ENCODE results near the gene PPP6R3. TPM values are rescaled to one million over a fixed set of nuclear protein-coding genes. Genes with fewer than 3 reads are reported as not detected.

The PPP6R3 gene
- total RNA-seq, 2 donors from 2014 or later, result 118 to 136 TPM

GRCh38 chr11:68439355-68440065, 21.0 kb upstream of the PPP6R3 start:
- H3K36me3 Mint-ChIP-seq (ENCODE audit: low read depth), result peaks cover 48% of the 10 kb centered on the region
- Histone ChIP-seq H3K9me3 (ENCODE audit: control insufficient read depth, low read length) (no peaks in the 10 kb centered on the region), H3K9ac (ENCODE audit: extremely low read depth, low read length, poor library complexity, severe bottlenecking) (no peak overlapping the region), H3K27me3 (ENCODE audit: control insufficient read depth, insufficient read depth, low read length, poor library complexity, severe bottlenecking) (no peaks in the 10 kb centered on the region), H3K4me1 (ENCODE audit: control insufficient read depth, insufficient read depth, low read length) (no peaks in the 10 kb centered on the region), H3K4me3 (ENCODE audit: low read length) (no peak overlapping the region), H3K27ac (ENCODE audit: low read depth, low read length) (no peak overlapping the region), H3K36me3 (ENCODE audit: control insufficient read depth, insufficient read depth, low read length) (peaks cover 10% of the 10 kb centered on the region)
- WGBS, 2 experiments (ENCODE audit: insufficient coverage in 1 of 2, insufficient read length in 1 of 2), result 78 to 92% methylated on average over 12 to 38 of the region's 38 CpGs
- no peaks in the 10 kb centered on the region for H3K9me3 Mint-ChIP-seq
- no peak overlapping the region for H3K4me3 Mint-ChIP-seq
- DNase-seq, result peak; percentile 76
- H3K27ac Mint-ChIP-seq, result no peak overlapping the region
- H3K4me1 Mint-ChIP-seq, result peaks cover 13% of the 10 kb centered on the region
- TF ChIP-seq CTCF (conservative IDR thresholded peaks at IDR 0.05), result no peak
- H3K27me3 Mint-ChIP-seq (ENCODE audit: insufficient read depth), result no peaks in the 10 kb centered on the region

GRCh38 chr11:68440224-68440623, 20.3 kb upstream of the PPP6R3 start:
- Mint-ChIP-seq H3K36me3 (ENCODE audit: low read depth) (peaks cover 43% of the 10 kb centered on the region), H3K27me3 (ENCODE audit: insufficient read depth) (no peaks in the 10 kb centered on the region), H3K4me3 (no peak overlapping the region), H3K27ac (no peak overlapping the region), H3K4me1 (peaks cover 13% of the 10 kb centered on the region), H3K9me3 (no peaks in the 10 kb centered on the region)
- H3K9ac ChIP-seq (ENCODE audit: extremely low read depth, low read length, poor library complexity, severe bottlenecking), result no peak overlapping the region
- H3K27me3 ChIP-seq (ENCODE audit: control insufficient read depth, insufficient read depth, low read length, poor library complexity, severe bottlenecking), result no peaks in the 10 kb centered on the region
- H3K4me1 ChIP-seq (ENCODE audit: control insufficient read depth, insufficient read depth, low read length), result no peaks in the 10 kb centered on the region
- DNase-seq, result no peak
- H3K4me3 ChIP-seq (ENCODE audit: low read length), result no peak overlapping the region
- H3K9me3 ChIP-seq (ENCODE audit: control insufficient read depth, low read length), result no peaks in the 10 kb centered on the region
- TF ChIP-seq CTCF (conservative IDR thresholded peaks at IDR 0.05), result no peak
- 90 to 91% methylated on average over 8 of the region's 8 CpGs for WGBS, 2 experiments (ENCODE audit: insufficient coverage in 1 of 2, insufficient read length in 1 of 2)
- peaks cover 10% of the 10 kb centered on the region for H3K36me3 ChIP-seq (ENCODE audit: control insufficient read depth, insufficient read depth, low read length)
- H3K27ac ChIP-seq (ENCODE audit: low read depth, low read length), result peak overlapping the region; percentile 16

- H3K27ac Mint-ChIP-seq, result peak overlapping the region; percentile 75
- WGBS, 2 experiments (ENCODE audit: insufficient coverage in 1 of 2, insufficient read length in 1 of 2), result 88% methylated on average over 2 to 6 of the region's 6 CpGs
- peaks cover 36% of the 10 kb centered on the region for H3K36me3 Mint-ChIP-seq (ENCODE audit: low read depth)
- H3K27me3 Mint-ChIP-seq (ENCODE audit: insufficient read depth), result no peaks in the 10 kb centered on the region
- DNase-seq, result no peak
- H3K4me3 Mint-ChIP-seq, result no peak overlapping the region
- no peaks in the 10 kb centered on the region for H3K9me3 ChIP-seq (ENCODE audit: control insufficient read depth, low read length)
- no peak overlapping the region for H3K9ac ChIP-seq (ENCODE audit: extremely low read depth, low read length, poor library complexity, severe bottlenecking)
- peaks cover 13% of the 10 kb centered on the region for H3K4me1 Mint-ChIP-seq
- peaks cover 10% of the 10 kb centered on the region for H3K36me3 ChIP-seq (ENCODE audit: control insufficient read depth, insufficient read depth, low read length)
- no peak for TF ChIP-seq CTCF (conservative IDR thresholded peaks at IDR 0.05)
- H3K4me3 ChIP-seq (ENCODE audit: low read length), result no peak overlapping the region
- no peaks in the 10 kb centered on the region for H3K9me3 Mint-ChIP-seq
- H3K27me3 ChIP-seq (ENCODE audit: control insufficient read depth, insufficient read depth, low read length, poor library complexity, severe bottlenecking), result no peaks in the 10 kb centered on the region
- peak overlapping the region; percentile 60 for H3K27ac ChIP-seq (ENCODE audit: low read depth, low read length)
- H3K4me1 ChIP-seq (ENCODE audit: control insufficient read depth, insufficient read depth, low read length), result no peaks in the 10 kb centered on the region
Observed at GRCh38 chr11:68441466-68442230, 18.9 kb upstream of the PPP6R3 start.
